Neural cell (in vitro differentiated cells): Measurements from ENCODE around the gene ZC3H7B. TPM values are rescaled to one million over a fixed set of nuclear protein-coding genes. Genes with fewer than 3 reads are reported as not detected.

Experiments used
- H2AFZ ChIP-seq: fragments of 200-600, 300-800 bp; sonication (generic), shearing (Covaris generic); 2 replicates; pipeline ENCODE4 v1.6.0; 2014; ENCODE audit warnings: low read depth, mild to moderate bottlenecking, antibody characterized with exemption, low read length, moderate library complexity
- H3F3A ChIP-seq: fragments of 200-600 bp; shearing (Covaris generic); 2 replicates; pipeline ENCODE4 v1.6.1; 2016; ENCODE audit warnings: mild to moderate bottlenecking, moderate library complexity, mixed read lengths, antibody characterized with exemption, low read length; ENCODE audit not compliant: insufficient read depth, poor library complexity, severe bottlenecking
- H3K27ac ChIP-seq: fragments of 200-600, 300-800 bp; sonication (generic), shearing (Covaris generic); 2 replicates; pipeline ENCODE4 v1.5.1; 2014; ENCODE audit warnings: mild to moderate bottlenecking, low read length, moderate library complexity
- H3K27me3 ChIP-seq: fragments of 300-800, 200-600 bp; sonication (generic), shearing (Covaris generic); 2 replicates; pipeline ENCODE4 v1.6.0; 2014; ENCODE audit warnings: mild to moderate bottlenecking, low read depth, low read length, moderate library complexity; ENCODE audit not compliant: insufficient read depth
- H3K36me3 ChIP-seq: fragments of 300-800, 200-600 bp; sonication (generic), shearing (Covaris generic); 2 replicates; pipeline ENCODE4 v1.5.1; 2014; ENCODE audit warnings: mild to moderate bottlenecking, antibody characterized with exemption, low read length, moderate library complexity; ENCODE audit not compliant: insufficient read depth
- H3K4me2 ChIP-seq: fragments of 300-800, 200-600 bp; sonication (generic), shearing (Covaris generic); 2 replicates; pipeline ENCODE4 v1.6.0; 2014; ENCODE audit warnings: mild to moderate bottlenecking, low read length
- H3K4me3 ChIP-seq: fragments of 300-800, 200-600 bp; sonication (generic), shearing (Covaris generic); 2 replicates; pipeline ENCODE4 v1.5.1; 2014; ENCODE audit warnings: mild to moderate bottlenecking, low read length, moderate library complexity
- H3K79me2 ChIP-seq: fragments of 200-600 bp; shearing (Covaris generic); replicated peaks from 2 replicates; pipeline ENCODE4 v1.6.0; 2014; ENCODE audit warnings: mild to moderate bottlenecking, low read length, moderate library complexity; ENCODE audit not compliant: insufficient read depth
- H3K9ac ChIP-seq: fragments of 300-800, 200-600 bp; sonication (generic), shearing (Covaris generic); 2 replicates; pipeline ENCODE4 v1.6.1; 2016; ENCODE audit warnings: mild to moderate bottlenecking, low read length, mixed read lengths
- H3K9me2 ChIP-seq: fragments of 200-600 bp; shearing (Covaris generic); 2 replicates; pipeline ENCODE4 v1.6.1; 2016; ENCODE audit warnings: mild to moderate bottlenecking, low read length, mixed read lengths; ENCODE audit not compliant: insufficient read depth
- H3K9me3 ChIP-seq: fragments of 200-600, 300-800 bp; sonication (generic), shearing (Covaris generic); 2 replicates; pipeline ENCODE4 v1.6.1; 2016; ENCODE audit warnings: mild to moderate bottlenecking, mixed run types, low read length, moderate library complexity, mixed read lengths
- H4K20me1 ChIP-seq: fragments of 200-600 bp; shearing (Covaris generic); 2 replicates; pipeline ENCODE4 v1.6.1; 2016; ENCODE audit warnings: mild to moderate bottlenecking, mixed run types; ENCODE audit not compliant: insufficient read depth
- CTCF ChIP-seq: fragments of 450-650 bp; IDR thresholded peaks from 2 replicates; pipeline ENCODE4 v1.5.1; 2014; ENCODE audit warnings: antibody characterized with exemption, mild to moderate bottlenecking, moderate library complexity; ENCODE audit not compliant: poor library complexity, severe bottlenecking
- EP300 ChIP-seq: fragments of 450-650 bp; conservative IDR thresholded peaks from 2 replicates; pipeline ENCODE4 v1.6.1; 2014; ENCODE audit warnings: antibody characterized with exemption, mild to moderate bottlenecking, moderate library complexity; ENCODE audit not compliant: poor library complexity, severe bottlenecking
- EZH2 ChIP-seq: fragments of 200-600, 300-800 bp; shearing (Covaris generic), sonication (generic); IDR thresholded peaks from 2 replicates; pipeline ENCODE4 v1.6.1; 2014; ENCODE audit warnings: antibody characterized with exemption, low read length, borderline replicate concordance, mild to moderate bottlenecking; ENCODE audit not compliant: insufficient read depth, poor library complexity, severe bottlenecking
- MXI1 ChIP-seq: fragments of 450-650 bp; conservative IDR thresholded peaks from 2 replicates; pipeline ENCODE4 v1.6.1; 2014; ENCODE audit warnings: antibody characterized with exemption, mild to moderate bottlenecking; ENCODE audit not compliant: poor library complexity, severe bottlenecking
- POLR2AphosphoS5 ChIP-seq: IDR thresholded peaks from 2 replicates; pipeline ENCODE4 v1.6.1; 2012
- RAD21 ChIP-seq: fragments of 450-650 bp; conservative IDR thresholded peaks from 2 replicates; pipeline ENCODE4 v1.6.1; 2014; ENCODE audit warnings: antibody characterized with exemption, mild to moderate bottlenecking, moderate library complexity
- REST ChIP-seq: IDR thresholded peaks from 2 replicates; pipeline ENCODE4 v1.6.1; 2012; ENCODE audit warnings: borderline replicate concordance
- SMC3 ChIP-seq: fragments of 450-650 bp; conservative IDR thresholded peaks from 2 replicates; pipeline ENCODE4 v1.6.1; 2014; ENCODE audit warnings: antibody characterized with exemption, mild to moderate bottlenecking, moderate library complexity; ENCODE audit not compliant: poor library complexity
- TAF1 ChIP-seq: IDR thresholded peaks from 2 replicates; pipeline ENCODE4 v1.6.1; 2012; ENCODE audit warnings: low read depth
- polyA plus RNA-seq: library from polyadenylated mRNA; depleted of rRNA; stranded (reverse); fragments of >200 nt; gene quantifications from 2 replicates; pipeline ENCODE4 v1.2.3, GENCODE V29; 2014

ZC3H7B gene
- polyA plus RNA-seq, 1 donor from 2014 or later: 34.6 TPM

GRCh38 chr22:41351011-41351410 is 49.7 kb downstream of the ZC3H7B start:
- H3K27ac ChIP-seq: no peak overlapping the region
- H3K9ac ChIP-seq: no peak overlapping the region
- no peaks in the 10 kb centered on the region for H3K9me2 ChIP-seq
- no peak overlapping the region for H3K4me3 ChIP-seq
- H3K79me2 ChIP-seq: no peaks in the 10 kb centered on the region
- H3K27me3 ChIP-seq: no peaks in the 10 kb centered on the region
- no peak for TF ChIP-seq MXI1
- TF ChIP-seq EP300: no peak
- no peak for TF ChIP-seq CTCF
- no peak for TF ChIP-seq SMC3
- no peak for TF ChIP-seq RAD21
- TF ChIP-seq POLR2AphosphoS5: no peak
- TF ChIP-seq TAF1: no peak
- no peak for TF ChIP-seq REST
- TF ChIP-seq EZH2: no peak
- no peak overlapping the region for H2AFZ ChIP-seq
- H4K20me1 ChIP-seq: no peaks in the 10 kb centered on the region
- no peak overlapping the region for H3K4me2 ChIP-seq
- no peaks in the 10 kb centered on the region for H3F3A ChIP-seq
- H3K36me3 ChIP-seq: peaks cover 2% of the 10 kb centered on the region
- no peaks in the 10 kb centered on the region for H3K9me3 ChIP-seq

- H3K9me3 ChIP-seq: no peaks in the 10 kb centered on the region
- H3K36me3 ChIP-seq: no peaks in the 10 kb centered on the region
- no peak overlapping the region for H3K4me3 ChIP-seq
- H2AFZ ChIP-seq: no peak overlapping the region
- H4K20me1 ChIP-seq: no peaks in the 10 kb centered on the region
- H3K4me2 ChIP-seq: no peak overlapping the region
- no peaks in the 10 kb centered on the region for H3F3A ChIP-seq
- no peaks in the 10 kb centered on the region for H3K9me2 ChIP-seq
- no peaks in the 10 kb centered on the region for H3K79me2 ChIP-seq
- H3K27me3 ChIP-seq: no peaks in the 10 kb centered on the region
- TF ChIP-seq SMC3 (no peak), RAD21 (no peak), MXI1 (no peak), EP300 (no peak), CTCF (no peak), TAF1 (no peak), REST (no peak), POLR2AphosphoS5 (no peak)
- no peak overlapping the region for H3K27ac ChIP-seq
- no peak overlapping the region for H3K9ac ChIP-seq
Observed at GRCh38 chr22:41352058-41352457, 50.7 kb downstream of the ZC3H7B start.
